HEK293 (cell line): ENCODE data around the gene GCSH.

Experiments used
- CTCF ChIA-PET: fragments of 350-600 bp; formaldehyde crosslinking; extraction: SDS; loops from one replicate; lab custom pipeline; 2021; ENCODE audit warnings: antibody characterized with exemption; lab: Yijun Ruan, JAX
- POLR2A ChIA-PET: fragments of 300-600 bp; formaldehyde crosslinking; extraction: SDS; loops from one replicate; lab custom pipeline; 2020; ENCODE audit warnings: antibody characterized with exemption, inconsistent platforms; lab: Yijun Ruan, JAX
- H3K27ac ChIP-seq: fragments of 200-500 bp; sonication (Bioruptor generic); 2 replicates; pipeline ENCODE4 v1.5.1; 2014; ENCODE audit warnings: low read depth, low read length, control low read depth, inconsistent platforms; ENCODE audit errors: extremely low read depth
- H3K36me3 ChIP-seq, 2 experiments: fragments of 200-500 bp in 1 of 2; sonication (Bioruptor generic) in 1 of 2; 1 replicate in 1 of 2; 2 replicates in 1 of 2; pipeline ENCODE4 v1.5.1; 2014 to 2017; ENCODE audit warnings: inconsistent platforms in 2 of 2, low read length in 2 of 2; ENCODE audit not compliant: control insufficient read depth in 2 of 2, insufficient read depth in 1 of 2
- H3K4me1 ChIP-seq: fragments of 200-500 bp; sonication (Bioruptor generic); 2 replicates; pipeline ENCODE4 v1.5.1; 2014; ENCODE audit warnings: mild to moderate bottlenecking, low read length, inconsistent platforms; ENCODE audit not compliant: control insufficient read depth, insufficient read depth
- H3K4me3 ChIP-seq: 2 replicates; pipeline ENCODE4 v1.5.1; 2011; ENCODE audit warnings: low read depth, mild to moderate bottlenecking, control low read depth, low read length, moderate library complexity
- H3K9me3 ChIP-seq: fragments of 200-500 bp; sonication (Bioruptor generic); 2 replicates; pipeline ENCODE4 v1.5.1; 2014; ENCODE audit warnings: low read depth, low read length, inconsistent platforms; ENCODE audit not compliant: control insufficient read depth, insufficient read depth
- AEBP2 ChIP-seq: fragments of 450-650 bp; formaldehyde crosslinking; IDR thresholded peaks from 2 replicates; pipeline ENCODE4 v1.5.1; 2016; ENCODE audit warnings: missing biosample characterization, missing genetic modification characterization, borderline replicate concordance
- CTCF ChIP-seq: fragments of 450-650 bp; formaldehyde crosslinking; IDR thresholded peaks from 2 replicates; pipeline ENCODE4 v1.5.1; 2016; ENCODE audit warnings: missing biosample characterization, missing genetic modification characterization
- MYNN ChIP-seq: fragments of 450-650 bp; formaldehyde crosslinking; IDR thresholded peaks from 2 replicates; pipeline ENCODE4 v1.5.1; 2016; ENCODE audit warnings: missing biosample characterization, missing genetic modification characterization, borderline replicate concordance
- REST ChIP-seq: fragments of 450-650 bp; formaldehyde crosslinking; IDR thresholded peaks from 2 replicates; pipeline ENCODE4 v1.5.1; 2016; ENCODE audit warnings: missing biosample characterization, missing genetic modification characterization
- ZBTB7A ChIP-seq: fragments of 450-650 bp; formaldehyde crosslinking; IDR thresholded peaks from 2 replicates; pipeline ENCODE4 v1.5.1; 2016; ENCODE audit warnings: low read depth, missing biosample characterization, missing genetic modification characterization
- ZFP3 ChIP-seq: fragments of 450-650 bp; formaldehyde crosslinking; IDR thresholded peaks from 2 replicates; pipeline ENCODE4 v1.5.1; 2016; ENCODE audit warnings: low read depth, missing biosample characterization, missing genetic modification characterization
- ZFP41 ChIP-seq: fragments of 450-650 bp; formaldehyde crosslinking; IDR thresholded peaks from 2 replicates; pipeline ENCODE4 v1.5.1; 2016; ENCODE audit warnings: missing biosample characterization, missing genetic modification characterization, borderline replicate concordance
- ZNF132 ChIP-seq: fragments of 450-650 bp; formaldehyde crosslinking; IDR thresholded peaks from 2 replicates; pipeline ENCODE4 v1.5.1; 2017; ENCODE audit warnings: missing biosample characterization, missing genetic modification characterization, borderline replicate concordance
- ZNF138 ChIP-seq: fragments of 450-650 bp; formaldehyde crosslinking; IDR thresholded peaks from 2 replicates; pipeline ENCODE4 v1.5.1; 2016; ENCODE audit warnings: missing biosample characterization, missing genetic modification characterization, borderline replicate concordance
- ZNF146 ChIP-seq: fragments of 450-650 bp; formaldehyde crosslinking; IDR thresholded peaks from 2 replicates; pipeline ENCODE4 v1.5.1; 2016; ENCODE audit warnings: missing biosample characterization, missing genetic modification characterization
- ZNF155 ChIP-seq: fragments of 450-650 bp; formaldehyde crosslinking; IDR thresholded peaks from 2 replicates; pipeline ENCODE4 v1.5.1; 2016; ENCODE audit warnings: missing biosample characterization, missing genetic modification characterization
- ZNF223 ChIP-seq: fragments of 450-650 bp; formaldehyde crosslinking; IDR thresholded peaks from 2 replicates; pipeline ENCODE4 v1.5.1; 2016; ENCODE audit warnings: missing biosample characterization, missing genetic modification characterization
- ZNF433 ChIP-seq: fragments of 450-650 bp; formaldehyde crosslinking; IDR thresholded peaks from 2 replicates; pipeline ENCODE4 v1.5.1; 2016; ENCODE audit warnings: missing biosample characterization, missing genetic modification characterization, low read depth
- ZNF488 ChIP-seq: fragments of 450-650 bp; formaldehyde crosslinking; IDR thresholded peaks from 2 replicates; pipeline ENCODE4 v1.5.1; 2016; ENCODE audit warnings: missing biosample characterization, missing genetic modification characterization
- ZNF513 ChIP-seq: fragments of 450-650 bp; IDR thresholded peaks from 2 replicates; pipeline ENCODE4 v1.5.1; 2018; ENCODE audit warnings: missing biosample characterization, missing genetic modification characterization
- ZNF529 ChIP-seq: fragments of 450-650 bp; formaldehyde crosslinking; IDR thresholded peaks from 2 replicates; pipeline ENCODE4 v1.5.1; 2017; ENCODE audit warnings: missing genetic modification characterization, missing biosample characterization; ENCODE audit not compliant: insufficient replicate concordance
- ZNF585B ChIP-seq: fragments of 450-650 bp; formaldehyde crosslinking; IDR thresholded peaks from 2 replicates; pipeline ENCODE4 v1.5.1; 2016; ENCODE audit warnings: missing biosample characterization, missing genetic modification characterization
- ZNF624 ChIP-seq: fragments of 450-650 bp; formaldehyde crosslinking; IDR thresholded peaks from 2 replicates; pipeline ENCODE4 v1.5.1; 2017; ENCODE audit warnings: missing biosample characterization, missing genetic modification characterization
- ZNF626 ChIP-seq: fragments of 450-650 bp; sonication (Bioruptor Pico); formaldehyde crosslinking; IDR thresholded peaks from 2 replicates; pipeline ENCODE4 v1.5.1; 2018; ENCODE audit warnings: missing biosample characterization, missing genetic modification characterization, inconsistent platforms
- ZSCAN30 ChIP-seq: fragments of 450-650 bp; IDR thresholded peaks from 2 replicates; pipeline ENCODE4 v1.5.1; 2018; ENCODE audit warnings: missing biosample characterization, mild to moderate bottlenecking, missing genetic modification characterization, moderate library complexity

The GCSH gene

GRCh38 chr16:81061307-81061640 lies 34.9 kb downstream of the GCSH start:
- TF ChIP-seq ZNF146 (tag by site-specific recombination) (no peak), AEBP2 (tag by site-specific recombination) (no peak), ZNF626 (tag by site-specific recombination) (no peak), ZNF132 (tag by site-specific recombination) (no peak), ZBTB7A (no peak), ZNF585B (tag by site-specific recombination) (no peak)
- H3K4me1 ChIP-seq, result no peaks in the 10 kb centered on the region
- H3K4me3 ChIP-seq, result no peak overlapping the region
- CTCF ChIA-PET, result no interaction called here
- no peaks in the 10 kb centered on the region for H3K36me3 ChIP-seq
- POLR2A ChIA-PET, result no interaction called here
- H3K27ac ChIP-seq, result no peak overlapping the region
- no peaks in the 10 kb centered on the region for H3K9me3 ChIP-seq

GRCh38 chr16:81060576-81061306 lies 35.5 kb downstream of the GCSH start:
- ChIA-PET POLR2A (no interaction called here), CTCF (no interaction called here)
- Histone ChIP-seq H3K4me1 (no peaks in the 10 kb centered on the region), H3K4me3 (no peak overlapping the region), H3K27ac (no peak overlapping the region), H3K36me3 (no peaks in the 10 kb centered on the region), H3K9me3 (no peaks in the 10 kb centered on the region)
- TF ChIP-seq ZFP41 (tag by site-specific recombination), result no peak

- ChIA-PET POLR2A (interaction anchor here (0.6 kb wide), 1 partner anchor 152 kb away, joined by 5 read pairs; no protein-coding TSS in a partner anchor), CTCF (no interaction called here)
- no peaks in the 10 kb centered on the region for H3K4me1 ChIP-seq
- no peaks in the 10 kb centered on the region for H3K9me3 ChIP-seq
- H3K36me3 ChIP-seq, result no peaks in the 10 kb centered on the region
- TF ChIP-seq REST, result no peak
- TF ChIP-seq ZNF433 (tag by site-specific recombination), result no peak
- TF ChIP-seq ZNF513 (tag by site-specific recombination), result no peak
- no peak for TF ChIP-seq ZNF624 (tag by site-specific recombination)
- TF ChIP-seq ZNF529 (tag by site-specific recombination), result no peak
- no peak for TF ChIP-seq MYNN (tag by site-specific recombination)
- TF ChIP-seq ZNF138 (tag by site-specific recombination), result no peak
- TF ChIP-seq ZFP3, result no peak
- no peak for TF ChIP-seq ZNF488 (tag by site-specific recombination)
- no peak for TF ChIP-seq ZSCAN30 (tag by site-specific recombination)
- no peak for TF ChIP-seq ZNF155
- no peak for TF ChIP-seq CTCF (tag by site-specific recombination)
- TF ChIP-seq ZNF223 (tag by site-specific recombination), result no peak
- H3K4me3 ChIP-seq, result no peak overlapping the region
- H3K27ac ChIP-seq, result no peak overlapping the region
Measured at GRCh38 chr16:81053761-81054160, 42.4 kb downstream of the GCSH start.
